NCI-H2107 treated with DMSO at 0.1 percent for 48 hours (cell line): ENCODE results near the gene FAM149A.

Experiments
- DNase-seq: peaks from one replicate; lab custom pipeline; 2025; ENCODE audit not compliant: unreplicated experiment; lab: John Stamatoyannopoulos, UW

The FAM149A gene

GRCh38 chr4:186151499-186151898 is 47.0 kb downstream of the FAM149A start:
- no peak for DNase-seq

DNA sequence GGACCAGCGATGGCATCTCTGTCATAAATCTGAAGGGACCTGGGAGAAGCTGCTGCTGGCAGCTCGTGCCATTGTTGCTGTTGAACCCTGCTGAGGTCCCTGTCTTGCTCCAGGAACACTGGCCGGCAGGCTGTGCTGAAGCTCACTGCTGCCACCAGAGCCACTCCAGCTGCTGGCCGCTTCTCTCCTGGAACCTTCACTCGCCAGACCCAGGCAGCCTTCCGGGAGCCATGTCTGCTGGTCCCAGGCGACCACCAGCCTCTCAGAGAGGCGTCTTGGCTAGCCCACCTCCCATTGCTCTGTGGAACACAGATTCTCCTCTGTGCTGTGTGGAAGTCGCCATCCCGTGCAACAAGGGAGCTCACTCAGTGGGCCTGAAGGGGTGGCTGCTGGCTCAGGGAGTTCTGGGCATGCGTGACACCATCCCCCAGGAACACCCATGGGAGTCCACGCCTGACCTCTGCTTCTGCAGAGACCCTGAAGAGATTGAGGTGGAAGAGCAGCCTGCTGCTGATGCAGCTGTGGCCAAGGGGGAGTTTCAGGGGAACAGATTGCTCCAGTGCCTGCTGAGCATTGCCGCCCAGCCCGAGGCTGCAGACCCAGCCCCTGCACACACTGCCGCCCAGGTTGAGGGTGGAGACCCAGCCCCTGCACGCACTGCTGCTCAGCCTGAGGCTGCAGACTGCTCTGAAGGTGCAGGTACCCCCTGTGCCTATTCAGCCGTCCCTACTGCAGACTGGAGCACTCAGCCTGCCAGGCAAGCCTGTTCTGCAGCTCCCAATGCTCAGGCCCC is 53.7 kb downstream of the FAM149A start:
- no peak for DNase-seq

GRCh38 chr4:186158966-186159365 is 54.5 kb downstream of the FAM149A start:
- no peak for DNase-seq

DNA sequence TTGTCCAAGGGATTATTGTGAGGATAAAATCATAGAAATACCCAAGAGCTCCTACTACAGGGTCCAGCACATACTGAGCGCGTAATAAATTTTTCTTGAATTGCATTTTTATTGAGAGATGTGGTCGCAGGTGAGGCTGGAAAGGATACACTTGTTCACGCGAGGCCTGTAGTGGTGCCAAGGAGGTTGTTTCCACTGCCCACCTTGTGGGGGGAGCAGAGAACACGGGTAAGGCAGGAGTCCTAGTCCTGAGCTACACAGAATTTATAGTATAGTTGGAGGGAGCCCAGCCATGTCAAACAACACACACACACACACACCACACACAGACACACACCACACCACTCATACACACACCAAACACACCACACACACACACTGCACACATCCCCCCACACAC is 55.1 kb downstream of the FAM149A start:
- DNase-seq = no peak

GRCh38 chr4:186161138-186161537 is 56.6 kb downstream of the FAM149A start:
- DNase-seq = peak; percentile 72

GRCh38 chr4:186166852-186167512 is 62.5 kb downstream of the FAM149A start:
- DNase-seq = no peak

DNA sequence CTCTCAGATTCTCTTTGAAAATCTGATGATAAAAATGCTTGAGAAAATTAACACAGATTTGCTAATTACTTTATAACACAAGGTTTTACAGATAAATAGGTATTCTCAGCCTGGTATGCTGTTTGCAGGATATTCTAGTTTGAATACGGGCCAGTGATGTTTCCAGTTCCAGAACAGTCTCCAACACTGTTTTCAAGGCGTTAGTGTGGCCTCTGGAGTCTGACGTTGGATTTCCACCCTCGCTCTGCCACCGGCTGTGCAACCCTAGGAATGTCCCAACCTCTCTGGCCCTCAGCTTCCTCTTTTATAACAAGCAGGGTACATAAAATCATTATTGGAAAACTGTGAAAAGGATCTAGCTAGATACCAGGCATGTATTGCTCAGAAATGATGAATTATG is 63.1 kb downstream of the FAM149A start:
- DNase-seq = no peak

- DNase-seq = no peak
These were observed 64.2 kb downstream of the FAM149A start for GRCh38 chr4:186168750-186169149.

DNA sequence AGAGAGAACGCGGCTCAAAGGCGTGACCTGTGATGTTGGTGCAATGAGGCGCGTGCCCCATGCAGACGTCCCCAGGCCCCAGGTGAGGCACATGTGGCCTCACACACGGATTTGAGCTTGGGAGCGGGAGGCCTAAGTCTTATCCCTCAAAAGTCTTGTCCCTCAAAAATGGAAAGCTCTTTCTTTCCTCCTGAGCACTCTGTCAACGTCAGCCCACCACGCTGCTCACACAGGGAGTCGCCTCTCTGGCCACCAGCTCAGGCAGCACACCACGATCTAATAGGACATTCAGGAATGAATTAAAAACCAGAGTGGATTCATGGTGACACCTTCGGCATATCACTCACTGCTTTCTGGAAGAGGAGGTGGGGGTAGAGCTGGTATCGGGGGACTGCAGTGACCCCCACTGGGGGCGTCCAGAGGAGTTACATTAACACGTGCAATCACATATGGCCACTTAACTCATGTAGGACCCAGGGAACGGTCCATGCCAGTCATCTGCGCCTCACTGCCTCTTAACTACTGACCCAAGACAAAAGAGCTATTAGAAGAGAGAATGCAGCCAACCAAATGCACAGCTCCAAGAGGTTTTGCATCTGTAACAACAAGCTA is 64.9 kb downstream of the FAM149A start:
- no peak for DNase-seq

GRCh38 chr4:186169945-186170802 is 65.7 kb downstream of the FAM149A start:
- DNase-seq = no peak

DNA sequence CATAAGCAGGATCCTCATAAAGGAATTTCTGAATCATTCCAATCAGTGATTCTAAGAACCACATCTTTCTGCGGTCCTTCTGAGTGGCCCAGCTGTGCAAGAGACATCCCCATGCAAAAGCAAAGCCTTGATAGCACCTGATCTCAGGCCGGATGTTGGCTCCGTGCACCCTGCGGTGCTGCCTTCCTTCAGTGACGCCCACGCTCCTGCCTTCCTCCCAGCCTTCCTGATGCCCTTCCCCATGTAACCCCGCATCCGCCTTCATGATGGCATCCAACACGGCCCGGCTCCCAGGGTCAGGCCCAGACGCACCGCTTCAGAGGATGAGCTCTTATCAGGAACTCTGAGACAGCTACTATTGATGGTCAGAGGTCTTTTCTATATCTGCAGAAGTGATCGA is 66.5 kb downstream of the FAM149A start:
- no peak for DNase-seq

- DNase-seq = no peak
These were observed 68.0 kb downstream of the FAM149A start for GRCh38 chr4:186172546-186172945.

DNA sequence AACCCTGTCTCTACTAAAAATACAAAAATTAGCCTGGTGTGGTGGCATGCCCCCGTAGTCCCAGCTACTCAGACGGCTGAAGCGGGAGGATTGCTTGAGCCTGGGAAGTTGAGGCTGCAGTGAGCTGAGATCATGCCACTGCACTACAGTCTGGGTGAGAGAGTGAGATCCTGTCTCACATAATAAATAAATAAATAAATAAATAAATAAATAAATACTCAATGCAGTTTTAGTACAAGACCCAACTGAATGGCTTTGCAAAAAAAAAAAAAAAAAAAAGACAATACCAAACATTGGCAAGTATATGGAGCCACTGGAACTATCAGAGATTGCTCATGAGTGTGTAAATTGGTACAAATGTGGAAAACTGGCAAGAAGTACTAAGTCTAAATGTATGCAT is 83.6 kb downstream of the FAM149A start:
- no peak for DNase-seq

DNA sequence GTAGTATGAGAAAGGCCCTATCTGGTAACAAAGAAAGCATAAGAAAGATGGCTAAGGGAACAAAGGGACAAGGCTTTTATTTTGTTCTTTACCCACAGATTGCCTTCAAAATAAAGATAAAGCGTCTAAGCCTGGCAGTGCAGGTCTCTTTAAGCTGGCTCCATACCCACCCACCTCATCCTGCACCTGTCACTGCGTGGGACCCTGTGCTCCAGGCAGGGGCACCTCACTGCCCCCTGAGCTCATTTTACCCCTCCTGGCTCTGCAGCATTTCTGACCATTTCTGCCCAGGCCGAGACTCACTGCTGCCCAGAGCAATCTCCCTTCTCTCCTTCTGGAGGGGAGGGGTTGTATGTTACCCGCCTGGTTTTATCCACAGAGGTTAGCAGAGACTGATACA is 85.2 kb downstream of the FAM149A start:
- no peak for DNase-seq

- DNase-seq = peak; percentile 28
These were observed 86.2 kb downstream of the FAM149A start for GRCh38 chr4:186190581-186191199.

DNA sequence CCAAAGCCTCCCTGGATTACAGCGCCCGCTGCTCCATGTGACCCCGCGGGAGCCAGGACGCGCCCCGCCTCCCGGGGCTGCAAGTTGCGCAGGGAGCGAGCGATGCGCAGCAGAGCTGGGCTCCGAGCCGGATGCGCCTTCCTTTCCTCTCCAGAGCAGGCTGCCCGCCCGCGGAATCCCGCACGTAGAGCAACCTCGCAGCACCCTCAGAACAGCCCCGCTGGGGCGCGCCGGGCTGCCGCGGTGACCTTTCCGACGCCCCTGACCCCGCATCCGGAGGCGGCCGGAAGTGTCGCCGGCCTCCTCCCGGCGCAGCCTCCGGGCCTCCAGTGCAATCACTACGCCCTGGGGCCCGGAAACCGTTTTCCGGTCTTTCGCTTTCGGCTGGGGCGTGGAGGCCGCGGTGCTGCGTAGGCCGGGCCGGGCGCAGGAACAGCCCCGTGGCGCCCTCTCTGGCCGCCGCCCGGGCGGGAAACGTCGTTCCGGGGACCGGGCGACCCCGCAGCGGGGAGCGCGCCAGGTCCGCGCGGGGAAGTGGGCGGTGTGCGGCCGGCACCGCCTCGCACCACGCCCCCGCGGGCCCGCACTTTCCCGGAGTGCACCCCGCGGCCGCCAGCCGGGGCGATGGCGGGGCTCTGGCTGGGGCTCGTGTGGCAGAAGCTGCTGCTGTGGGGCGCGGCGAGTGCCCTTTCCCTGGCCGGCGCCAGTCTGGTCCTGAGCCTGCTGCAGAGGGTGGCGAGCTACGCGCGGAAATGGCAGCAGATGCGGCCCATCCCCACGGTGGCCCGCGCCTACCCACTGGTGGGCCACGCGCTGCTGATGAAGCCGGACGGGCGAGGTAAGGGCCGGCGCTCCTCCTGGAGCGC is 86.9 kb downstream of the FAM149A start, which contains the start of gene CYP4V2:
TSS of gene CYP4V2 (plus strand) at position 368 of the 866 bp plus-strand sequence. CDS start at position 625, 257 bp downstream.
- no peak for DNase-seq

GRCh38 chr4:186192066-186192612 is 87.6 kb downstream of the FAM149A start:
- DNase-seq = no peak

GRCh38 chr4:186193851-186194250 is 89.3 kb downstream of the FAM149A start:
- no peak for DNase-seq

GRCh38 chr4:186196063-186196462 is 91.6 kb downstream of the FAM149A start:
- DNase-seq = no peak
